GM23338 (cell line): ENCODE data around the gene TMEM204. TPM values are rescaled to one million over a fixed set of nuclear protein-coding genes. Genes with fewer than 3 reads are reported as not detected.
A peak's percentile ranks its signal among the peaks of the same experiment; 100 is the strongest.

ENCODE experiments used
- ATAC-seq: fragments of 200-7000 bp; cut with Tn5 transposase; 3 replicates; pipeline ENCODE4 v1.9.1; 2020
- DNase-seq: peaks from one replicate; pipeline ENCODE4 v3.0.0-alpha.2; 2015; ENCODE audit warnings: low spot score
- H2AFZ ChIP-seq: fragments of 200-600 bp; sonication (generic); 2 replicates; pipeline ENCODE4 v1.8.0; 2016; ENCODE audit warnings: antibody characterized with exemption, mild to moderate bottlenecking, moderate library complexity
- H3F3A ChIP-seq: fragments of 200-600 bp; sonication (generic); replicated peaks from 2 replicates; pipeline ENCODE4 v1.8.0; 2017; ENCODE audit warnings: antibody characterized with exemption, mixed run types, low read depth
- H3K27ac ChIP-seq: fragments of 200-600 bp; sonication (generic); 2 replicates; pipeline ENCODE4 v1.6.1; 2016; ENCODE audit warnings: low read depth
- H3K27me3 ChIP-seq: fragments of 200-600 bp; sonication (generic); 2 replicates; pipeline ENCODE4 v1.8.0; 2016; ENCODE audit warnings: mild to moderate bottlenecking, mixed run types, moderate library complexity; ENCODE audit not compliant: insufficient read depth
- H3K36me3 ChIP-seq: fragments of 200-600 bp; sonication (generic); 2 replicates; pipeline ENCODE4 v1.8.0; 2016; ENCODE audit warnings: mild to moderate bottlenecking; ENCODE audit not compliant: insufficient read depth
- H3K4me1 ChIP-seq: fragments of 200-600 bp; sonication (generic); 2 replicates; pipeline ENCODE4 v1.8.0; 2016; ENCODE audit warnings: mild to moderate bottlenecking, moderate library complexity; ENCODE audit not compliant: insufficient read depth
- H3K4me2 ChIP-seq: fragments of 200-600 bp; sonication (generic); 2 replicates; pipeline ENCODE4 v1.7.1; 2017; ENCODE audit warnings: mixed run types
- H3K4me3 ChIP-seq: fragments of 200-600 bp; sonication (generic); 2 replicates; pipeline ENCODE4 v1.6.1; 2016; ENCODE audit warnings: mixed run types
- H3K79me2 ChIP-seq: fragments of 200-600 bp; sonication (generic); replicated peaks from 2 replicates; pipeline ENCODE4 v1.8.0; 2017; ENCODE audit warnings: mild to moderate bottlenecking; ENCODE audit not compliant: insufficient read depth
- H3K9me2 ChIP-seq: fragments of 200-600 bp; sonication (generic); 2 replicates; pipeline ENCODE4 v1.8.0; 2017; ENCODE audit not compliant: insufficient read depth
- H4K20me1 ChIP-seq: fragments of 200-600 bp; sonication (generic); replicated peaks from 2 replicates; pipeline ENCODE4 v1.8.0; 2017; ENCODE audit warnings: mild to moderate bottlenecking; ENCODE audit not compliant: insufficient read depth
- H3K27ac Mint-ChIP-seq: 2 replicates; pipeline ENCODE4 v1.8.0; 2020; ENCODE audit warnings: inconsistent platforms, mild to moderate bottlenecking, moderate library complexity, mixed read lengths
- H3K27me3 Mint-ChIP-seq: 3 replicates; pipeline ENCODE4 v1.8.0; 2022; ENCODE audit warnings: low read depth, mild to moderate bottlenecking, moderate library complexity, mixed read lengths, inconsistent platforms; ENCODE audit not compliant: insufficient read depth, poor library complexity
- H3K36me3 Mint-ChIP-seq: 3 replicates; pipeline ENCODE4 v1.8.0; 2021; ENCODE audit warnings: low read depth, mild to moderate bottlenecking, inconsistent platforms, moderate library complexity, mixed read lengths
- H3K4me1 Mint-ChIP-seq: 3 replicates; pipeline ENCODE4 v1.8.0; 2020; ENCODE audit warnings: mild to moderate bottlenecking, inconsistent platforms, mixed read lengths
- H3K4me3 Mint-ChIP-seq: 3 replicates; pipeline ENCODE4 v1.8.0; 2021; ENCODE audit warnings: moderate library complexity, mild to moderate bottlenecking, inconsistent platforms, mixed read lengths
- H3K9me3 Mint-ChIP-seq: 3 replicates; pipeline ENCODE4 v1.8.0; 2020; ENCODE audit warnings: moderate library complexity, mild to moderate bottlenecking, inconsistent platforms, mixed read lengths
- CREB1 ChIP-seq: fragments of 250-450 bp; sonication (Bioruptor Pico); IDR thresholded peaks from 2 replicates; pipeline ENCODE4 v1.5.0; 2020; ENCODE audit warnings: low read depth, mild to moderate bottlenecking, moderate library complexity
- EZH2 ChIP-seq: fragments of 200-600 bp; sonication (generic); IDR thresholded peaks from one replicate; pipeline ENCODE4 v1.8.0; 2017; ENCODE audit warnings: antibody characterized with exemption, mild to moderate bottlenecking, low read depth; ENCODE audit not compliant: unreplicated experiment
- JUNB ChIP-seq: IDR thresholded peaks from one replicate; pipeline ENCODE4 v1.6.1; 2016; ENCODE audit warnings: antibody characterized with exemption; ENCODE audit not compliant: unreplicated experiment
- NANOG ChIP-seq: IDR thresholded peaks from 2 replicates; pipeline ENCODE4 v1.6.1; 2016; ENCODE audit warnings: antibody characterized with exemption, borderline replicate concordance
- STAT1 ChIP-seq: IDR thresholded peaks from one replicate; pipeline ENCODE4 v1.6.1; 2016; ENCODE audit warnings: antibody characterized with exemption; ENCODE audit not compliant: unreplicated experiment
- ZNF462 ChIP-seq: fragments of 250-450 bp; sonication (Bioruptor Pico); IDR thresholded peaks from 2 replicates; pipeline ENCODE4 v1.5.0; 2020; ENCODE audit warnings: mild to moderate bottlenecking, moderate library complexity
- polyA plus RNA-seq: library from polyadenylated mRNA; unstranded; fragments of >200 nt; fragmentation: Nextera tagmentation; extraction: Ambion mirVana; gene quantifications from 2 replicates; pipeline ENCODE4 v1.2.1, GENCODE V29; 2016
- total RNA-seq: library from RNA; depleted of rRNA; stranded (reverse); fragments of >200 nt; shearing (Covaris generic); gene quantifications from 2 replicates; pipeline ENCODE4 v1.2.3, GENCODE V29; 2014
- TF ChIP-seq, protein P1 (sequence below): IDR thresholded peaks from one replicate; pipeline ENCODE4 v1.6.1; 2018; ENCODE audit warnings: antibody characterized with exemption; ENCODE audit not compliant: unreplicated experiment

Gene TMEM204
- total and polyA plus RNA-seq, 2 experiments from 2014 or later = 0.14 to 0.21 TPM

GRCh38 chr16:1530349-1530882 is 3.0 kb upstream of the TMEM204 start:
- Histone ChIP-seq H3K79me2 (no peaks in the 10 kb centered on the region), H3K4me2 (no peak overlapping the region), H3K27ac (no peak overlapping the region), H2AFZ (no peak overlapping the region), H3F3A (no peaks in the 10 kb centered on the region), H3K9me2 (no peaks in the 10 kb centered on the region), H3K27me3 (no peaks in the 10 kb centered on the region), H3K4me1 (no peaks in the 10 kb centered on the region), H4K20me1 (no peaks in the 10 kb centered on the region), H3K36me3 (no peaks in the 10 kb centered on the region), H3K4me3 (no peak overlapping the region)
- Mint-ChIP-seq H3K9me3 (no peaks in the 10 kb centered on the region), H3K27me3 (peaks cover 6% of the 10 kb centered on the region), H3K36me3 (no peaks in the 10 kb centered on the region; the same call in 2 of the 3 replicates), H3K4me3 (no peak overlapping the region), H3K4me1 (peaks cover 2% of the 10 kb centered on the region; the same call in 1 of the 3 replicates), H3K27ac (peak overlapping the region; percentile 65; the same call in 1 of the 2 replicates)
- DNase-seq (no peak), ATAC-seq (no peak)
- no peak for TF ChIP-seq STAT1
- TF ChIP-seq JUNB = no peak
- no peak for TF ChIP-seq NANOG
- no peak for TF ChIP-seq CREB1 (CRISPR knock-in tag)
- TF ChIP-seq EZH2 = no peak
- TF ChIP-seq ZNF462 = no peak
- TF ChIP-seq, protein P1, sequence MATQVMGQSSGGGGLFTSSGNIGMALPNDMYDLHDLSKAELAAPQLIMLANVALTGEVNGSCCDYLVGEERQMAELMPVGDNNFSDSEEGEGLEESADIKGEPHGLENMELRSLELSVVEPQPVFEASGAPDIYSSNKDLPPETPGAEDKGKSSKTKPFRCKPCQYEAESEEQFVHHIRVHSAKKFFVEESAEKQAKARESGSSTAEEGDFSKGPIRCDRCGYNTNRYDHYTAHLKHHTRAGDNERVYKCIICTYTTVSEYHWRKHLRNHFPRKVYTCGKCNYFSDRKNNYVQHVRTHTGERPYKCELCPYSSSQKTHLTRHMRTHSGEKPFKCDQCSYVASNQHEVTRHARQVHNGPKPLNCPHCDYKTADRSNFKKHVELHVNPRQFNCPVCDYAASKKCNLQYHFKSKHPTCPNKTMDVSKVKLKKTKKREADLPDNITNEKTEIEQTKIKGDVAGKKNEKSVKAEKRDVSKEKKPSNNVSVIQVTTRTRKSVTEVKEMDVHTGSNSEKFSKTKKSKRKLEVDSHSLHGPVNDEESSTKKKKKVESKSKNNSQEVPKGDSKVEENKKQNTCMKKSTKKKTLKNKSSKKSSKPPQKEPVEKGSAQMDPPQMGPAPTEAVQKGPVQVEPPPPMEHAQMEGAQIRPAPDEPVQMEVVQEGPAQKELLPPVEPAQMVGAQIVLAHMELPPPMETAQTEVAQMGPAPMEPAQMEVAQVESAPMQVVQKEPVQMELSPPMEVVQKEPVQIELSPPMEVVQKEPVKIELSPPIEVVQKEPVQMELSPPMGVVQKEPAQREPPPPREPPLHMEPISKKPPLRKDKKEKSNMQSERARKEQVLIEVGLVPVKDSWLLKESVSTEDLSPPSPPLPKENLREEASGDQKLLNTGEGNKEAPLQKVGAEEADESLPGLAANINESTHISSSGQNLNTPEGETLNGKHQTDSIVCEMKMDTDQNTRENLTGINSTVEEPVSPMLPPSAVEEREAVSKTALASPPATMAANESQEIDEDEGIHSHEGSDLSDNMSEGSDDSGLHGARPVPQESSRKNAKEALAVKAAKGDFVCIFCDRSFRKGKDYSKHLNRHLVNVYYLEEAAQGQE = no peak
